Heart left ventricle (tissue), 16 donors: Measurements from ENCODE around the gene ADAMTSL1. TPM values are rescaled to one million over a fixed set of nuclear protein-coding genes. Genes with fewer than 3 reads are reported as not detected.

Experiments used
- ATAC-seq, 4 donors: fragments of 200-7000 bp; cut with Tn5 transposase; one replicate each; pipeline ENCODE4 v1.9.1; 2020 to 2022; ENCODE audit warnings: moderate library complexity in 4 of 4, mild to moderate bottlenecking in 3 of 4, moderate number of reproducible peaks in 1 of 4
- DNase-seq, 5 donors: peaks; one replicate each; pipeline ENCODE4 v3.0.0-alpha.2; 2020
- H3K27ac ChIP-seq, 12 donors: fragments of 200-600 bp; sonication (generic) in 4 of 12; one replicate each; pipeline versions ENCODE4 v1.5.0 to v1.8.0; 2016 to 2022; ENCODE audit warnings: mild to moderate bottlenecking in 2 of 12
- H3K27me3 ChIP-seq, 9 donors: fragments of 200-600 bp; sonication (generic) in 2 of 9; one replicate each; pipeline versions ENCODE4 v1.5.1 to v1.8.0; 2016 to 2022; ENCODE audit warnings: mild to moderate bottlenecking in 3 of 9
- H3K36me3 ChIP-seq, 9 donors: fragments of 200-600 bp; sonication (generic) in 2 of 9; one replicate each; pipeline versions ENCODE4 v1.5.0 to v1.8.0; 2018 to 2022; ENCODE audit warnings: mild to moderate bottlenecking in 2 of 9
- H3K4me1 ChIP-seq, 12 donors: fragments of 200-600 bp; sonication (generic) in 4 of 12; one replicate each; pipeline versions ENCODE4 v1.5.0 to v1.8.0; 2016 to 2022; ENCODE audit warnings: mild to moderate bottlenecking in 3 of 12
- H3K4me3 ChIP-seq, 12 donors: fragments of 200-600 bp; sonication (generic) in 4 of 12; one replicate each; pipeline versions ENCODE4 v1.5.0 to v1.8.0; 2017 to 2022; ENCODE audit warnings: mild to moderate bottlenecking in 9 of 12, moderate library complexity in 4 of 12
- H3K9me3 ChIP-seq, 12 donors: fragments of 200-600 bp; sonication (generic) in 4 of 12; one replicate each; pipeline versions ENCODE4 v1.5.0 to v1.8.0; 2016 to 2022; ENCODE audit warnings: mild to moderate bottlenecking in 1 of 12
- POLR2A ChIP-seq, 2 donors: fragments of 450-650 bp; IDR thresholded peaks; one replicate each; pipeline ENCODE4 v1.6.1; 2017; ENCODE audit warnings: antibody characterized with exemption in 2 of 2, mild to moderate bottlenecking in 2 of 2, moderate library complexity in 2 of 2
- WGBS, 4 donors: extraction: QIAGEN DNeasy Blood & Tissue Kit in 2 of 4; methylation state at CpG; one replicate each; pipeline versions ENCODE4 v1.1.5 to v1.1.7; 2013 to 2018; 5-methylcytosine and 5-hydroxymethylcytosine counted together
- intact Hi-C, 10 donors: fragments of 100-400 bp; cut with DNase I; formaldehyde crosslinking; loops; one replicate each; pipeline versions ENCODE4 v1.11.1 to v1.14.2; 2022
- polyA plus RNA-seq, 2 donors: library from polyadenylated mRNA; stranded (reverse); fragments of 200-250 nt; gene quantifications; one replicate each; pipeline ENCODE4 v1.2.3, GENCODE V29; 2013
- total RNA-seq, 9 donors: library from RNA; depleted of rRNA in 2 of 9; stranded (reverse); fragments of >200 nt in 2 of 9; fragmentation: NEBNext Ultra II Directional in 3 of 9; extraction: Animal tissue kit (Norgen Biotek cat#: 25700) in 3 of 9; gene quantifications; one replicate each; pipeline versions ENCODE4 v1.1.0 to v1.2.4, GENCODE V29; 2016 to 2023
- TF ChIP-seq, protein P1 (sequence below), 12 donors: fragments of 200-600 bp; sonication (generic) in 4 of 12; IDR thresholded peaks; one replicate each; pipeline versions ENCODE4 v1.5.0 to v1.8.0; 2018 to 2022; ENCODE audit warnings: antibody characterized with exemption in 12 of 12, mild to moderate bottlenecking in 5 of 12
- donor health status: ischemic (EF 13 %, LVEDD 7.1; RV severe dilation, severe dysfunction).
- donor health status: healthy with polysubstance abuse.
- donor health status: DM: no; HTN: yes; CAD: no.
- donor health status: DM: no; HTN: no; CAD: no.
- donor health status: ischemic (EF 25% LVEDD 6.9; RV normal size, moderate dysfunction).
- donor health status: ischemic (EF 25% LVEDD 5.7; RV mildly dilated, moderate dysfunction).
- donor health status: healthy.
- donor health status: DM: yes; HTN: yes; CAD: no.
- donor health status: ischemic (EF 35%, LVEDD 5.7; RV mildly dilated, moderate dysfunction).
- donor health status: nonischemic (EF 11% LVEDD 7.7; RV severe dilation, severe dysfunction).
- donor health status: DM: yes; HTN: yes; CAD: no.
- donor health status: PGD.
- donor health status: ischemic (EF 29% LVEDD 5.4; RV normal size, mild dysfunction).
- donor health status: nonischemic (EF 23%, LVEDD 6.1; RV moderate dilation, normal function).

The ADAMTSL1 gene
- total and polyA plus RNA-seq, 11 donors = 0.46 to 4.7 (median 1.1) TPM

DNA sequence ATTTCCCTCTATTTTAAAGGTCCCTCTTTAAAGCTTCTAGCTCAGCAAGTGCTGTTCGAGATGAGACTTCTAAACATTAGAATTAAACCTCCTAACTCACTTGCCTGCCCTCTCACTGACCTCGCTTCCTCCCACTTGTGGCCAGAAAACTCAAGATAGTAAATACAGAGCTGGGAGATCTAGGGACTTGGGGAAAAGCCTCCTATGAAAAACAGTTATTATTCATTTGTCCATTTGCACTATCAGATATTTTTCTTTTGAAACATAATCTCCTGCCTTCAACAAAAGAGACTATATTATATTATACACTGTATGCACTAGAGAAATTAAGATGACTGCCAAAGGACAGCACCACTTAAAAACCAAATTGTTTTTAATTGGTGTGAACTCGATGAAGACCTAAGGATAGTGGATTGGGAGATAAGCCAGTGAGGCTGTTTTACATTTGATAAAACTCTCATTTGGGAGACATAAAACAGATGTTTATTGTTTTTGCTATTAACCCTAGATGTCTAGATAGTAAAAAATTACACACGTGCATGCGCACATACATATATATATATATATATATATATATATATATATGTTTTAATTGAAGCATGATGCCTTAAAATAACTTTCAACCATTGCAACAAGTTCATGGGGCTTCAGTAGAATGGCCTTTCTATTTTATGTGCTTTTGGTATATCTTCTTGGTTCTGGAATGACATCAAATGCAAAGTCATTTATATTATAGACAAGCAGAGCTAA, 229.4 kb downstream of the ADAMTSL1 start:
- WGBS, 4 donors = 52 to 62% (median 59%) methylated on average over 5 of the region's 5 CpGs
- intact Hi-C loops = no loop called here
- no peaks in the 10 kb centered on the region for H3K27me3 ChIP-seq
- no peak overlapping the region for H3K27ac ChIP-seq
- DNase-seq = peak in 1 of 5 donors; percentile 16
- H3K36me3 ChIP-seq = no peaks in the 10 kb centered on the region
- no peak overlapping the region for H3K4me3 ChIP-seq
- TF ChIP-seq, protein P1, sequence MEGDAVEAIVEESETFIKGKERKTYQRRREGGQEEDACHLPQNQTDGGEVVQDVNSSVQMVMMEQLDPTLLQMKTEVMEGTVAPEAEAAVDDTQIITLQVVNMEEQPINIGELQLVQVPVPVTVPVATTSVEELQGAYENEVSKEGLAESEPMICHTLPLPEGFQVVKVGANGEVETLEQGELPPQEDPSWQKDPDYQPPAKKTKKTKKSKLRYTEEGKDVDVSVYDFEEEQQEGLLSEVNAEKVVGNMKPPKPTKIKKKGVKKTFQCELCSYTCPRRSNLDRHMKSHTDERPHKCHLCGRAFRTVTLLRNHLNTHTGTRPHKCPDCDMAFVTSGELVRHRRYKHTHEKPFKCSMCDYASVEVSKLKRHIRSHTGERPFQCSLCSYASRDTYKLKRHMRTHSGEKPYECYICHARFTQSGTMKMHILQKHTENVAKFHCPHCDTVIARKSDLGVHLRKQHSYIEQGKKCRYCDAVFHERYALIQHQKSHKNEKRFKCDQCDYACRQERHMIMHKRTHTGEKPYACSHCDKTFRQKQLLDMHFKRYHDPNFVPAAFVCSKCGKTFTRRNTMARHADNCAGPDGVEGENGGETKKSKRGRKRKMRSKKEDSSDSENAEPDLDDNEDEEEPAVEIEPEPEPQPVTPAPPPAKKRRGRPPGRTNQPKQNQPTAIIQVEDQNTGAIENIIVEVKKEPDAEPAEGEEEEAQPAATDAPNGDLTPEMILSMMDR (IDR thresholded peaks at IDR 0.05) = no peak
- TF ChIP-seq POLR2A (IDR thresholded peaks at IDR 0.05) = no peak
- peaks cover 0 to 32% (median 2%) of the 10 kb centered on the region in 12 donors for H3K4me1 ChIP-seq
- no peak for ATAC-seq
- no peaks in the 10 kb centered on the region for H3K9me3 ChIP-seq

DNA sequence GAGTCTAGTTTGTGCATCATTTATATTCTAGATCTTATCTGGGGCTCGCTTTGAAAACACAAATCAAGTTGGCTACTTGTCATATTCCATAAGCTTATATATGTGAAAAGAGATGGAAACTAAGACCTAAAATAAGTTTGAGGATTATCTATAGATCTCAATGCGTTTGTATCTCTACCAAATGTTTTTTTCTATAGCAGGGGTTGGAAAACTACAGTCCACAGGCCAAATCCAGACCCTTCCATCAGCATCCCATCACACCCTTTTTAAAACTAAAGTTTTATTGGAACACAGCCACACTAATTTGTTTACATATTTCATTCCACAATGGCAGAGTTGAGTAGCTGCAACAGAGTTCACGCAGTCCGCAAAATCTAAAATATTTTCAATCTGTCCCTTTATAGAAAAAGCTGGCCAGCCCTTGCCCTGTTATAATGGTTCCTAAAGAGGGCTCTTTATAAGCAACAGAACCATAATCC, 230.0 kb downstream of the ADAMTSL1 start:
- peaks cover 0 to 32% (median 2%) of the 10 kb centered on the region in 12 donors for H3K4me1 ChIP-seq

DNA sequence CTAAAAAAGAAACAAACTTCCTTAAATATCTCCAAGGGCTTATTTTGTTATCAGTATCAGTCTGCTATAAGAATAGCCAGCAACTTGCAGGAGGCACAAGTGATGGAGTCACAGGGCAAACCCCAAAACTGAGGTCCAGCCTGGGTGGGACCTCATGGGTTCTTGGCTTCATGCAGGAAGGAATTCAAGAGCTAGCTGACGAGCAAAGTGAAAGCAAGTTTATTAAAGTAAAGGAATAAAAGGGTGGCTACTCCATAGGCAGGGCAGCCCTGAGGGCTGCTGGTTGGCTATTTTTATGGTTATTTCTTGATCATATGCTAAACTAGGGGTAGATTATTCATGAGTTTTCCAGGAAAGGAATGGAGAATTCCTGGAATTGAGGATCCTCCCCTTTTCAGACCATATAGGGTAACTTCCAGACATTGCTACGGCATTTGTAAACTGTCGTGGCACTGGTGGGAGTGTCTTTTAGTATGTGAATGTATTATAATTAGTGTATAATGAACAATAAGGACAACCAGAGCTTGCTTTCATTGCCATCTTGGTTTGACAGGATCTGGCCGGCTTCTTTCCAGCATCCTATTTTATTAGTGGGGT, 231.9 kb downstream of the ADAMTSL1 start:
- Histone ChIP-seq H3K9me3 (no peaks in the 10 kb centered on the region), H3K27ac (peak overlapping the region in 1 of 12 donors; percentile 21), H3K27me3 (no peaks in the 10 kb centered on the region), H3K36me3 (no peaks in the 10 kb centered on the region), H3K4me3 (no peak overlapping the region), H3K4me1 (peaks cover 0 to 32% (median 2%) of the 10 kb centered on the region in 12 donors)
- TF ChIP-seq, protein P1 (IDR thresholded peaks at IDR 0.05) = no peak
- TF ChIP-seq POLR2A (IDR thresholded peaks at IDR 0.05) = no peak
- intact Hi-C loops = no loop called here
- WGBS, 4 donors = 35 to 56% (median 52%) methylated on average over 4 of the region's 4 CpGs
- DNase-seq (no peak), ATAC-seq (no peak)

More for the DNA sequence above, 230.0 kb downstream of the ADAMTSL1 start:
- no peak overlapping the region for H3K4me3 ChIP-seq
- TF ChIP-seq, protein P1 (IDR thresholded peaks at IDR 0.05) = no peak
- no peak for TF ChIP-seq POLR2A (IDR thresholded peaks at IDR 0.05)
- DNase-seq = no peak
- no peaks in the 10 kb centered on the region for H3K9me3 ChIP-seq
- WGBS, 4 donors = 85 to 95% (median 92%) methylated on average over 4 of the region's 4 CpGs
- intact Hi-C loops = no loop called here
- H3K36me3 ChIP-seq = no peaks in the 10 kb centered on the region
- peak overlapping the region in 1 of 12 donors; percentile 9 for H3K27ac ChIP-seq
- H3K27me3 ChIP-seq = no peaks in the 10 kb centered on the region
- ATAC-seq = no peak

DNA sequence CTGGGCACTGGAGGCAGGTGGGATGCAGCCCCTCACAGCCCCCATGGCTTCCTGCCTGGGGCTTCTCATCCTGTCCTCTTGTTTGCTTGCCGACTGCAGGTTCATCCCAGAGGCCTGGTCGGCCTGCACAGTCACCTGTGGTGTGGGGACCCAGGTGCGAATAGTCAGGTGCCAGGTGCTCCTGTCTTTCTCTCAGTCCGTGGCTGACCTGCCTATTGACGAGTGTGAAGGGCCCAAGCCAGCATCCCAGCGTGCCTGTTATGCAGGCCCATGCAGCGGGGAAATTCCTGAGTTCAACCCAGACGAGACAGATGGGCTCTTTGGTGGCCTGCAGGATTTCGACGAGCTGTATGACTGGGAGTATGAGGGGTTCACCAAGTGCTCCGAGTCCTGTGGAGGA, 232.7 kb downstream of the ADAMTSL1 start:
- intact Hi-C loops = no loop called here

More for the DNA sequence above, 232.7 kb downstream of the ADAMTSL1 start:
- DNase-seq (no peak), ATAC-seq (peak in 1 of 4 donors; percentile 31)
- H3K27ac ChIP-seq = no peak overlapping the region
- no peaks in the 10 kb centered on the region for H3K36me3 ChIP-seq
- 85 to 92% (median 88%) methylated on average over 10 to 11 of the region's 11 CpGs for WGBS, 4 donors
- TF ChIP-seq POLR2A (IDR thresholded peaks at IDR 0.05) = no peak
- TF ChIP-seq, protein P1 (IDR thresholded peaks at IDR 0.05) = no peak
- H3K9me3 ChIP-seq = no peaks in the 10 kb centered on the region
- H3K27me3 ChIP-seq = no peaks in the 10 kb centered on the region
- H3K4me3 ChIP-seq = no peak overlapping the region
- H3K4me1 ChIP-seq = peaks cover 0 to 32% (median 2%) of the 10 kb centered on the region in 12 donors
